ENCODE results near the gene SVOPL.

SVOPL gene

DNA sequence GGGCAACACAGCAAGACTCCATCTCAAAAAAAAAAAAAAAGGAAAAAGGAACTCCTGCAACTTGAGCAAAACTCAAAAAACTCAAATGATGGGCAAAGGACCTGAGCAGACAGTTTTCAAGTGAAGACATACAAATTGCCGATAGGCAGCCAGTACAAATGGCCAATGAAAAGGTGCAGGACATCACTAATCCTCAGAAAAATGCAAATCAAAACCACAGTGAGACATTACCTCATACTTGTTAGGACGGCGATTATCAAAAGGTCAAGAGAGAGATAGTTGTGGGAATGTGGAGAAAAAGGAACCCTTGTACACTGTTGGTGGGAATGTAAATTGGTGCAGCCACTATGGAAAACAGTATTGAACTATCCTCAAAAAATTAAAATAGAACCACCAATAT lies 16.8 kb downstream of the SVOPL start:
- H3K9me3 ChIP-seq (replicated peaks; ENCODE audit: insufficient read depth, low read length), result no peaks in the 10 kb centered on the region
- H3K4me1 ChIP-seq (ENCODE audit: low read length), result no peaks in the 10 kb centered on the region

DNA sequence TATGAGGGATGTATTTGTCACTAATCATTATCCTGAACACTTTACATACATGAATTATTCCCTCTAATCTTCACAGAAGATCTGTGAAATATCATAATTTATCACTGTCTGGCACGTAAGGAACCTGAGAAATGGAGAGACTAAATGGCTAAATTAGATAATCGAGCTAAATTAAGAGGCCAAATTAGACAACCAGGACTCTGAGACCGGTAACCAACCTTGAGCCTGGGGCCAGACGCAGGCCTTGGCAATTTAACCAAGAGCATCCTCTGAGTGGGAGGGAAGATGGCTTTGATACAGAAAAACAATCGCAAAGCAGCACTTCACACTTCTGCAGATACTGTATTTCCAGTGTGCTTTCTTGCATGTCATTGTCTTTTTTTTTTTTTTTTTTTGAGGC lies 21.4 kb downstream of the SVOPL start:
- H4K20me1 ChIP-seq (ENCODE audit: insufficient read depth, low read length), result no peaks in the 10 kb centered on the region

More for the DNA sequence above, 16.8 kb downstream of the SVOPL start:
- Histone ChIP-seq H3K36me3 (replicated peaks; ENCODE audit: insufficient read depth, low read length) (no peaks in the 10 kb centered on the region), H3K27ac (ENCODE audit: low read length) (no peak overlapping the region), H3K9ac (ENCODE audit: low read length) (no peak overlapping the region), H3K4me2 (ENCODE audit: low read depth, low read length) (no peak overlapping the region), H3K9me2 (replicated peaks; ENCODE audit: insufficient read depth, low read length) (no peaks in the 10 kb centered on the region), H3K27me3 (replicated peaks; ENCODE audit: insufficient read depth, low read length) (no peaks in the 10 kb centered on the region), H3K4me3 (ENCODE audit: low read length) (no peak overlapping the region), H3F3A (ENCODE audit: insufficient read depth, low read length) (no peaks in the 10 kb centered on the region), H4K20me1 (ENCODE audit: insufficient read depth, low read length) (no peaks in the 10 kb centered on the region), H3K79me2 (ENCODE audit: low read length) (no peaks in the 10 kb centered on the region), H2AFZ (ENCODE audit: low read length) (no peak overlapping the region)
- TF ChIP-seq EZH2phosphoT487 (IDR thresholded peaks at IDR 0.05; ENCODE audit: low read length) (no peak), EZH2 (optimal IDR thresholded peaks at IDR 0.05; ENCODE audit: low read depth, low read length) (no peak)
- TF ChIP-seq, protein P1, sequence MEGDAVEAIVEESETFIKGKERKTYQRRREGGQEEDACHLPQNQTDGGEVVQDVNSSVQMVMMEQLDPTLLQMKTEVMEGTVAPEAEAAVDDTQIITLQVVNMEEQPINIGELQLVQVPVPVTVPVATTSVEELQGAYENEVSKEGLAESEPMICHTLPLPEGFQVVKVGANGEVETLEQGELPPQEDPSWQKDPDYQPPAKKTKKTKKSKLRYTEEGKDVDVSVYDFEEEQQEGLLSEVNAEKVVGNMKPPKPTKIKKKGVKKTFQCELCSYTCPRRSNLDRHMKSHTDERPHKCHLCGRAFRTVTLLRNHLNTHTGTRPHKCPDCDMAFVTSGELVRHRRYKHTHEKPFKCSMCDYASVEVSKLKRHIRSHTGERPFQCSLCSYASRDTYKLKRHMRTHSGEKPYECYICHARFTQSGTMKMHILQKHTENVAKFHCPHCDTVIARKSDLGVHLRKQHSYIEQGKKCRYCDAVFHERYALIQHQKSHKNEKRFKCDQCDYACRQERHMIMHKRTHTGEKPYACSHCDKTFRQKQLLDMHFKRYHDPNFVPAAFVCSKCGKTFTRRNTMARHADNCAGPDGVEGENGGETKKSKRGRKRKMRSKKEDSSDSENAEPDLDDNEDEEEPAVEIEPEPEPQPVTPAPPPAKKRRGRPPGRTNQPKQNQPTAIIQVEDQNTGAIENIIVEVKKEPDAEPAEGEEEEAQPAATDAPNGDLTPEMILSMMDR (IDR thresholded peaks at IDR 0.05; ENCODE audit: low read length), result no peak
- DNase-seq, result no peak

DNA sequence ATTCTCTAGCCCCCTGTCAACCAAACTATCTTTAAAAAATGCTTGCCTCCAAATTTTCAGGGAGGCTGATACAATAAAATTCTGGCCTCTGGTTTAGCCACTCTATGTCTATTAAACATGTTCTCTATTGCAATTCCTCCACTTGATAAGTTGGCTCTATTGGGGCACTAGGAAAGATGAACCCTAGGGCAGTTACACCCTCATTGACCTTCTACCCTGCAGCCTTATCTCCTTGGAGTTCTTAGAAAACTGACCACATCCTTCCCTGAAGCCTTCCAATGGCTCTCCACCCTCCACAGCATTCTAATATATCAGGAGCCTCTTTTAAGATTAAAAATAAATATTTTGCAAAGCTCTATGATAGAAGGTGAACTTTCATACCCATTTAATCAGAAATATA lies 30.6 kb downstream of the SVOPL start:
- no peak overlapping the region for H3K4me3 ChIP-seq (ENCODE audit: low read length)
- no peak overlapping the region for H3K27ac ChIP-seq (ENCODE audit: low read length)
- no peaks in the 10 kb centered on the region for H3K9me2 ChIP-seq (replicated peaks; ENCODE audit: insufficient read depth, low read length)
- H4K20me1 ChIP-seq (ENCODE audit: insufficient read depth, low read length), result no peaks in the 10 kb centered on the region
- no peaks in the 10 kb centered on the region for H3F3A ChIP-seq (ENCODE audit: insufficient read depth, low read length)
- H3K36me3 ChIP-seq (replicated peaks; ENCODE audit: insufficient read depth, low read length), result no peaks in the 10 kb centered on the region
- no peak for DNase-seq
- no peaks in the 10 kb centered on the region for H3K4me1 ChIP-seq (ENCODE audit: low read length)
- H3K27me3 ChIP-seq (replicated peaks; ENCODE audit: insufficient read depth, low read length), result no peaks in the 10 kb centered on the region
- H3K79me2 ChIP-seq (ENCODE audit: low read length), result no peaks in the 10 kb centered on the region
- H3K4me2 ChIP-seq (ENCODE audit: low read depth, low read length), result no peak overlapping the region
- H2AFZ ChIP-seq (ENCODE audit: low read length), result no peak overlapping the region
- no peak overlapping the region for H3K9ac ChIP-seq (ENCODE audit: low read length)
- no peak for TF ChIP-seq EZH2 (optimal IDR thresholded peaks at IDR 0.05; ENCODE audit: low read depth, low read length)
- TF ChIP-seq EZH2phosphoT487 (IDR thresholded peaks at IDR 0.05; ENCODE audit: low read length), result no peak
- TF ChIP-seq, protein P1 (IDR thresholded peaks at IDR 0.05; ENCODE audit: low read length), result no peak
- H3K9me3 ChIP-seq (replicated peaks; ENCODE audit: insufficient read depth, low read length), result no peaks in the 10 kb centered on the region

More for the DNA sequence above, 21.4 kb downstream of the SVOPL start:
- Histone ChIP-seq H3K4me1 (ENCODE audit: low read length) (no peaks in the 10 kb centered on the region), H3K9ac (ENCODE audit: low read length) (no peak overlapping the region), H3K79me2 (ENCODE audit: low read length) (no peaks in the 10 kb centered on the region), H3K27ac (ENCODE audit: low read length) (no peak overlapping the region), H3K36me3 (replicated peaks; ENCODE audit: insufficient read depth, low read length) (no peaks in the 10 kb centered on the region), H3F3A (ENCODE audit: insufficient read depth, low read length) (no peaks in the 10 kb centered on the region), H3K27me3 (replicated peaks; ENCODE audit: insufficient read depth, low read length) (no peaks in the 10 kb centered on the region), H2AFZ (ENCODE audit: low read length) (no peak overlapping the region), H3K4me3 (ENCODE audit: low read length) (no peak overlapping the region), H3K4me2 (ENCODE audit: low read depth, low read length) (no peak overlapping the region), H3K9me2 (replicated peaks; ENCODE audit: insufficient read depth, low read length) (no peaks in the 10 kb centered on the region), H3K9me3 (replicated peaks; ENCODE audit: insufficient read depth, low read length) (no peaks in the 10 kb centered on the region)
- no peak for DNase-seq
- TF ChIP-seq, protein P1 (IDR thresholded peaks at IDR 0.05; ENCODE audit: low read length), result no peak
- TF ChIP-seq EZH2 (optimal IDR thresholded peaks at IDR 0.05; ENCODE audit: low read depth, low read length), result no peak
- no peak for TF ChIP-seq EZH2phosphoT487 (IDR thresholded peaks at IDR 0.05; ENCODE audit: low read length)

Data from MM.1S (cell line).